ENCODE results near the gene ZNF470. TPM values are rescaled to one million over a fixed set of nuclear protein-coding genes. Genes with fewer than 3 reads are reported as not detected.
A peak's percentile ranks its signal among the peaks of the same experiment; 100 is the strongest.

Gene ZNF470
- total and polyA plus RNA-seq, 2 experiments from 2014 or later = 5.7 to 10.0 TPM

DNA sequence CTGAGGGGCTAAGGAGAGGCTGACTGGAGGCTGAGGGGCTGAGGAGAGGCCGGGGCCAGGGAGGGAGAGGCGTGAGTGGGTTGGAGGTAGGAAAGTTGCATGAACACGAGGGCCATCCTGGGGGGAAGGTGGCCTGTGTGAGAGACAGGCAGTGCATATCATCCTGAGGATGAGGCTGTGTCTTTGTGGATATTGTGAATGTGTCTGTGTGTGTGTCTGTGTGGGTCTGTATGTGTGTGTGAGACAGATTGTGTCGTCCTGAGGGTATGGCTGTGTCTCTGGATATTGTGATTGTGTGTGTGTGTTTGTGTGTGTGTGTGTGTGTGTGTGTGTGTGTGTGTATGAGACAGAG lies 28.3 kb downstream of the ZNF470 start:
- DNase-seq (ENCODE audit: low read depth in 1 of 2, low spot score in 1 of 2) = no peak
- H3K9me3 ChIP-seq (ENCODE audit: low read depth) = no peaks in the 10 kb centered on the region
- peak overlapping the region; percentile 87 for H3K4me3 ChIP-seq
- H3K4me1 ChIP-seq (ENCODE audit: low read depth) = no peaks in the 10 kb centered on the region
- H3K36me3 ChIP-seq = no peaks in the 10 kb centered on the region
- TF ChIP-seq, protein P1, sequence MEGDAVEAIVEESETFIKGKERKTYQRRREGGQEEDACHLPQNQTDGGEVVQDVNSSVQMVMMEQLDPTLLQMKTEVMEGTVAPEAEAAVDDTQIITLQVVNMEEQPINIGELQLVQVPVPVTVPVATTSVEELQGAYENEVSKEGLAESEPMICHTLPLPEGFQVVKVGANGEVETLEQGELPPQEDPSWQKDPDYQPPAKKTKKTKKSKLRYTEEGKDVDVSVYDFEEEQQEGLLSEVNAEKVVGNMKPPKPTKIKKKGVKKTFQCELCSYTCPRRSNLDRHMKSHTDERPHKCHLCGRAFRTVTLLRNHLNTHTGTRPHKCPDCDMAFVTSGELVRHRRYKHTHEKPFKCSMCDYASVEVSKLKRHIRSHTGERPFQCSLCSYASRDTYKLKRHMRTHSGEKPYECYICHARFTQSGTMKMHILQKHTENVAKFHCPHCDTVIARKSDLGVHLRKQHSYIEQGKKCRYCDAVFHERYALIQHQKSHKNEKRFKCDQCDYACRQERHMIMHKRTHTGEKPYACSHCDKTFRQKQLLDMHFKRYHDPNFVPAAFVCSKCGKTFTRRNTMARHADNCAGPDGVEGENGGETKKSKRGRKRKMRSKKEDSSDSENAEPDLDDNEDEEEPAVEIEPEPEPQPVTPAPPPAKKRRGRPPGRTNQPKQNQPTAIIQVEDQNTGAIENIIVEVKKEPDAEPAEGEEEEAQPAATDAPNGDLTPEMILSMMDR (IDR thresholded peaks at IDR 0.05; ENCODE audit: low read depth, low read length) = no peak
- H3K27me3 ChIP-seq = no peaks in the 10 kb centered on the region
- H3K27ac ChIP-seq = no peak overlapping the region

DNA sequence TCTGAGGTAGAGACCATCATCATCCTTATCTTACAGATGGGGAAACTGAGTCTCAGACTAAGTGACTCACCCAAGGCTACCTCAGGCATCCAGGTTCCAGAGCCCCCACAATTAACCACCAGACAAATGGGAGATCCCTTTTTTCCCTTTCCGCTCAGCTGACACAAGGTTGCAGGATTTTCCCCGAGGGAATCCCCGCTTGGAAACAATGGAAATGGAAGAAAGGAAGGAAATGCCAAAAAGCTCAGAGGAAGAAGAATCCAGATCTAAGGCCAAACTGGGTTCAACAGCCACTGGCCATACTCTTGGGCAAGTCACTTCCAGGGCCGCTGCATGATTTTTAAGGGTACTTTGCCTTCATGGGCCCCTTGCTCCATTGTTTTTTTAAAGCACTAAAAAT lies 29.4 kb downstream of the ZNF470 start:
- H3K36me3 ChIP-seq = peaks cover 4% of the 10 kb centered on the region
- H3K9me3 ChIP-seq (ENCODE audit: low read depth) = no peaks in the 10 kb centered on the region
- H3K4me3 ChIP-seq = no peak overlapping the region
- no peaks in the 10 kb centered on the region for H3K4me1 ChIP-seq (ENCODE audit: low read depth)
- no peaks in the 10 kb centered on the region for H3K27me3 ChIP-seq
- no peak overlapping the region for H3K27ac ChIP-seq
- TF ChIP-seq, protein P1 (IDR thresholded peaks at IDR 0.05; ENCODE audit: low read depth, low read length) = no peak
- DNase-seq (ENCODE audit: low read depth in 1 of 2, low spot score in 1 of 2) = no peak

DNA sequence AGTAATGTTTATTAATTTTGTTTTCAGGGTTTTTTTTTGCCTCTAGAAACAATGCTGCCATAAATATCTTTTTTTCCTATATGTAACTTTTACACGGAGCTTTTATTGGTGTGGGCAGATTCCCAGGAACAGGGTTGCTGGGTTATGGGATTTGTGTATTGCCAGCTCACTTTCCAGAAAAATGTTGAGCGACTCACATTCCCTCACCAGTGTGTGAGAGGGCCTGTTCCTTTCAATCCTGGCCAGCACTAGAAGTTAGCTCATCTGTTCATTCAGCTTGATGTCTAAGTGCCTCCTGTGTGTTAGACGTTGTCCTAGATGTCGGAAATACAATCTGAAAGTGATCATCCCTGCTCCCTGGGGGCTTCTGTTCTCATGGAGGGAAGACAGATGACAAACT lies 30.4 kb downstream of the ZNF470 start:
- no peak for DNase-seq (ENCODE audit: low read depth in 1 of 2, low spot score in 1 of 2)
- TF ChIP-seq, protein P1 (IDR thresholded peaks at IDR 0.05; ENCODE audit: low read depth, low read length) = no peak

DNA sequence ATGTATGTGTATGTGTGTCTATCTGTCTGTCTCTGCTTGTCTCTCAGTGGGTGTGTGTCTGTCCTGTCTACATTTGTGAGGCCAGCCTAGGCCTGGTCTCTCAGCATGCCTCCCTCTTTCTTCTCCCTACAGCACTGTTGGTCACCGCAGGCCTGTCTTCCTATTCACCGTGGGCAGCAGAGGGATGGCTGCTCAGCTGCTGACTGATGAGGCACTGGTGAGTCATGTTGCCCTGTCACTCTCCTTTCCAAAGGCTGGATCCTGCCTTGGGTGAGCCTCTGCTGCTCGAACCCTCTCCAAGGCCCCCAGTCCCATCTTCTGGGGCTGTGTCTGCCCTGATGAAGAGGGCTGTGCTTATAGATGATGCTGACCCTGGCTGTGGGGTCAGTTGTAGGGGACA lies 34.1 kb downstream of the ZNF470 start:
- DNase-seq (ENCODE audit: low read depth in 1 of 2, low spot score in 1 of 2) = no peak
- TF ChIP-seq, protein P1 (IDR thresholded peaks at IDR 0.05; ENCODE audit: low read depth, low read length) = no peak
- no peaks in the 10 kb centered on the region for H3K9me3 ChIP-seq (ENCODE audit: low read depth)

More for the DNA sequence above, 30.4 kb downstream of the ZNF470 start:
- no peak overlapping the region for H3K27ac ChIP-seq
- no peaks in the 10 kb centered on the region for H3K9me3 ChIP-seq (ENCODE audit: low read depth)
- peaks cover 4% of the 10 kb centered on the region for H3K36me3 ChIP-seq
- no peaks in the 10 kb centered on the region for H3K4me1 ChIP-seq (ENCODE audit: low read depth)
- H3K4me3 ChIP-seq = no peak overlapping the region
- H3K27me3 ChIP-seq = no peaks in the 10 kb centered on the region

DNA sequence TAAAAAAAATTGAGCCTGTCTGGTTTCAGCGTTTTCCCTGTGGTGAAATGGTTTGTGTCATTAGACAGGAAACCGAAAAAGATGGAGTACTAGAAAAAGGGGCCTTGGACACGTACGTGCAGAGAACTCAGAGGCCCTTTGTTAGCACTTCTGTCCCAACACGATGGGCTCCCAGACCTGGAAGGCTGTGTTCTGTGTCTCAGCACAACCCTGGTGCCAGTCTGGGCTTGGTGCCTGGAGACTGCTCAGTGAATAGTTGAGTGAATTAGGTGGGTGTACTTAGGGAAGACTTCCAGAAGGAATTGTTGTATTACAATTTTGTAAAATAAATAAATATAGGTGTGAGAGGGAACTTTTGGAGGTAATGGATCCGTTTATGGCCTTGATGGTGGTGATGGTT lies 36.6 kb downstream of the ZNF470 start:
- H3K27me3 ChIP-seq = no peaks in the 10 kb centered on the region
- H3K9me3 ChIP-seq (ENCODE audit: low read depth) = no peaks in the 10 kb centered on the region
- no peak overlapping the region for H3K4me3 ChIP-seq
- TF ChIP-seq, protein P1 (IDR thresholded peaks at IDR 0.05; ENCODE audit: low read depth, low read length) = no peak
- H3K36me3 ChIP-seq = peaks cover 4% of the 10 kb centered on the region
- no peak for DNase-seq (ENCODE audit: low read depth in 1 of 2, low spot score in 1 of 2)
- no peaks in the 10 kb centered on the region for H3K4me1 ChIP-seq (ENCODE audit: low read depth)
- H3K27ac ChIP-seq = no peak overlapping the region

More for the DNA sequence above, 34.1 kb downstream of the ZNF470 start:
- H3K27ac ChIP-seq = no peak overlapping the region
- H3K27me3 ChIP-seq = no peaks in the 10 kb centered on the region
- H3K36me3 ChIP-seq = peaks cover 4% of the 10 kb centered on the region
- no peak overlapping the region for H3K4me3 ChIP-seq
- no peaks in the 10 kb centered on the region for H3K4me1 ChIP-seq (ENCODE audit: low read depth)
